Measurements from ENCODE around the gene RGS2.

RGS2 gene, protein sequence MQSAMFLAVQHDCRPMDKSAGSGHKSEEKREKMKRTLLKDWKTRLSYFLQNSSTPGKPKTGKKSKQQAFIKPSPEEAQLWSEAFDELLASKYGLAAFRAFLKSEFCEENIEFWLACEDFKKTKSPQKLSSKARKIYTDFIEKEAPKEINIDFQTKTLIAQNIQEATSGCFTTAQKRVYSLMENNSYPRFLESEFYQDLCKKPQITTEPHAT
- 12.7 to 88.6 (median 22.5) reads per million in 3 experiments for total RNA-seq

GRCh38 chr1:192808518-192809306 lies at the start of gene RGS2:
TSS of gene RGS2 (plus strand) at chr1:192809039. CDS start at chr1:192809072, 33 bp downstream.
- peak; percentile 85 for DNase-seq

- DNase-seq = no peak
Observed at GRCh38 chr1:192759104-192759503, 49.7 kb upstream of the RGS2 start.

DNA sequence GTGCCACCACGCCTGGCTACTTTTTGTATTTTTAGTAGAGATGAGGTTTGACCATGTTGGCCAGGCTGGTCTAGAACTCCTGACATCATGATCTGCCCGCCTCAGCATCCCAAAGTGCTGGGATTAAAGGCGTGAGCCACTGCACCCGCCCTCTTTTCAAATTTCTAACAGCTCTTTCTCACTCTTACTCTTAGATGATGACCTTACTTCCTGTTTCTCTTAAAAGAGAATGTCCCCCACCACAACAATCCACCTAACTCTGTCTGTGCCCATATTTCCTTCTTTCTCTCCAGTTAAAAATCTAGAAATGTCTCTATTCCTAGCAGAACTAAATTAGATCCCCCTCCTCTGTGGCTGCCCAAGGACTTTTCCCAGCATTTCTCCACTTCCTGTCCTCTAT lies 46.6 kb upstream of the RGS2 start:
- no peak for DNase-seq

DNA sequence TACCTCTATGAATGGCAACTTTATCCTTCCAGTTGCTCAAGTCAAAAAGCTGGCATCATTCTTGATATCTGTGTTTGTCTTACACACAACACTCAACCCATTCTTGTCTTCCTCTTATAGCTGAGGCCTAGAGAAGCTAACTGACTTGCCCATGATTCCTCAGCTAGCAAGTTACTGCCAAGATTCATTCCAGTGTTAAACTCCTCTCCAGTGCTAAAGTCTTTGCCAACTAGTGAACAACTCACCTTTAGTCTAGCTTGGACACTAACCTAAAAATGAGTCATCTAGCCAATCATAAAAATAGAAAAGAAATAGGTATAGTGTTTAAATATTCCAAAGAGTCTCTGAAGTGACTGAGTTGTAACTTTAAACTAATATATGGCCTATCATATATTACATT lies 45.6 kb upstream of the RGS2 start:
- DNase-seq = no peak

GRCh38 chr1:192763756-192764155 lies 45.1 kb upstream of the RGS2 start:
- DNase-seq = no peak

- no peak for DNase-seq
Observed at GRCh38 chr1:192764675-192765074, 44.2 kb upstream of the RGS2 start.

DNA sequence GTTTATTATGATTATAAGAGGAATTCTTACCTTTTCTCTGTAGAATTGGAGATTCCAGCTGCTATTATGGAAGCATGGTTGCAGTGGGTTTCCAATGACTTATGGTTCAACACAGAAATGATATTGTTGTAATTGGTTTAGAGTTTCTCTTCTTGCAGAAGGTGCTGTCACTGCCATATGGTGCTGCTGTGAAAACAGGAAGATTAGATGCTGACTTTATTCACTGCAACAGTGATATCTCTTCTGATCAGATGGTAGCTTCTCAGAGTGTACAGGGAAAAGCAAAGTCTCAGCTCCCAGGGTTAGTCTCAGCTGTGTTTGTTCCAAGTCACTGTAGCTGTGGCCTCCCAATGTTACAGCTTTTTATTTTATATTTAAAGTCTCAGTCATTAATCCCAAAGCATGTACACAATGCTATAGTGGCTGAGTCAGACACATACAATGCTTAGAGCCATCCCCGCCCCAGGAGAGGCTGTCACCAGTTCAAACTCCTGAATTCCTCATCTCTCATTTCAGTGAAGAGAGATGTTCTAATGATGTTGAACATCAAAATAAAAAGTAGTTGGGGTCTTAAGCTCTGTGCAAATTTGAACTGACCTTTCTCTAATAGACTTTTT lies 42.7 kb upstream of the RGS2 start:
- no peak for DNase-seq

GRCh38 chr1:192766876-192767275 lies 42.0 kb upstream of the RGS2 start:
- no peak for DNase-seq

- DNase-seq = no peak
Observed at GRCh38 chr1:192767798-192768197, 41.0 kb upstream of the RGS2 start.

- no peak for DNase-seq
Observed at GRCh38 chr1:192768463-192768862, 40.4 kb upstream of the RGS2 start.

DNA sequence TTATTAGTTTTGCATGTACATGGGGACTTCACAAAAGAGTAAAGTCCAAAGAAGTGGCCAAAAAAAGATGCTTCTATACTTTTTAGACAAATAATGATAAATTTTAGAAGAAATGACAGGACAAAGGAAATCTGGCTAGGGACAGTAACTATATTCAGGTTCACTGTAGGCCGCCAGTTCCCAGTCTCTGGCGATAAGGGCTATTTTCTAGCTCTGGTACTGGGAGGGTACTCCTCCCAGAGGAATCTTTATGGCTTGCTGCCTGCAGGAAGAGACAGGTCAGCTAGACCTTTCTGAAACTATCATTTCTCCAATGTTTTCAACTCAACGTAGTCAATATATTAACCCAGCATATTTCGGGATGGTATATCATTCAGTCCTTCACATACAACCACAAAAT lies 37.5 kb upstream of the RGS2 start:
- DNase-seq = no peak

GRCh38 chr1:192775631-192776030 lies 33.2 kb upstream of the RGS2 start:
- no peak for DNase-seq

- DNase-seq = no peak
Observed at GRCh38 chr1:192776206-192776605, 32.6 kb upstream of the RGS2 start.

DNA sequence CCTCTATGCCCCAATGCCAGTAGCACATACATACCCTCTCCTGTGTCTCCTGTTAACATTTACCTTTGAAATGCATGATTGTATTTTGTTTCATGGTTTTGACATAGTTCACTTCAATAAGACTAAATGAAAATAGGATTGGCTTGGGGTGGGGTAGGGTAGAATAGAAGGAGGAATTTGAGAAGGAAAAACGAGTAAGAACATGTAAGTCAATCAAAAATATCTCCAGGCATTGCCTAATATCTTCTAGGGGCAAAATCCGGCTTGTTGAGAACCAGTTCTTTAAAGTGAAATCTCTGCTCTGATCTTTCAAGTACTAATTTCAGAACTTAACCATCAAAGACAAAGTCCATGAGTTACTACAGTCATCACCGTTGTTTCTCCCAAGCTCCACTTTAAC lies 31.8 kb upstream of the RGS2 start:
- DNase-seq = no peak

GRCh38 chr1:192783791-192784190 lies 25.0 kb upstream of the RGS2 start:
- DNase-seq = no peak

GRCh38 chr1:192784397-192784796 lies 24.4 kb upstream of the RGS2 start:
- no peak for DNase-seq

DNA sequence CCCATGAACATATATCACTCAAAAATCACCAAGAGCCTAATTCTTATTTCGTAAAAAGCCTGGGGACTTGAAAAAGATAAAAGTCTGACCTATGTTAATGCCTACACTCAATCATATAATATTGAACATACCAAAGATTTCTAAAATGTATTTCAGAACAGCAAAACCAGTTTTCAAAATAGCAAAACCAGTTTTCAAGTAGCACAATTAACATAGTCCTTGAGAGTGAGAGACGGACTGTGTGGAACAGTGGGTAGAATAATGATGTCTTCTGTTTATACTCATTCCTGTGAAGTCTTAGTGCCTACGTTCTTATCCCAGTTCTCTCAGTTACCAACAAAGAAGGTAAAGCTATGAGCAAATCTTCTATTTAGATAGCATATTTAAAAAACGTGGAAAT lies 22.3 kb upstream of the RGS2 start:
- DNase-seq = no peak

- no peak for DNase-seq
Observed at GRCh38 chr1:192787914-192788585, 20.8 kb upstream of the RGS2 start.

GRCh38 chr1:192789871-192790270 lies 19.0 kb upstream of the RGS2 start:
- no peak for DNase-seq

- DNase-seq = no peak
Observed at GRCh38 chr1:192792628-192793027, 16.2 kb upstream of the RGS2 start.

- no peak for DNase-seq
Observed at GRCh38 chr1:192793983-192794767, 14.7 kb upstream of the RGS2 start.

GRCh38 chr1:192794768-192795035 lies 14.1 kb upstream of the RGS2 start:
- no peak for DNase-seq
